OCI-M2 (cell line): ENCODE data around the gene ST3GAL4.

Source experiments
- DNase-seq: peaks from one replicate; lab custom pipeline; 2025; ENCODE audit not compliant: unreplicated experiment; lab: John Stamatoyannopoulos, UW

ST3GAL4 gene

GRCh38 chr11:126329644-126330211 is 25.8 kb upstream of the ST3GAL4 start:
- no peak for DNase-seq

- no peak for DNase-seq
Observed at GRCh38 chr11:126331286-126331685, 24.2 kb upstream of the ST3GAL4 start.

- no peak for DNase-seq
Observed at GRCh38 chr11:126332221-126332711, 23.2 kb upstream of the ST3GAL4 start.

GRCh38 chr11:126333142-126333541 is 22.3 kb upstream of the ST3GAL4 start:
- no peak for DNase-seq

- no peak for DNase-seq
Observed at GRCh38 chr11:126334659-126335462, 20.6 kb upstream of the ST3GAL4 start.

GRCh38 chr11:126335463-126335760 is 20.1 kb upstream of the ST3GAL4 start:
- DNase-seq = no peak

- no peak for DNase-seq
Observed at GRCh38 chr11:126336138-126336541, 19.3 kb upstream of the ST3GAL4 start.

GRCh38 chr11:126336671-126337101 is 18.8 kb upstream of the ST3GAL4 start:
- no peak for DNase-seq

GRCh38 chr11:126337126-126337473 is 18.4 kb upstream of the ST3GAL4 start:
- no peak for DNase-seq

GRCh38 chr11:126337474-126338241 is 17.8 kb upstream of the ST3GAL4 start:
- no peak for DNase-seq

- no peak for DNase-seq
Observed at GRCh38 chr11:126338346-126339055, 17.0 kb upstream of the ST3GAL4 start.

- no peak for DNase-seq
Observed at GRCh38 chr11:126339073-126339862, 16.2 kb upstream of the ST3GAL4 start.

- no peak for DNase-seq
Observed at GRCh38 chr11:126339863-126340434, 15.5 kb upstream of the ST3GAL4 start.

GRCh38 chr11:126340960-126341606 is 14.4 kb upstream of the ST3GAL4 start:
- no peak for DNase-seq

- DNase-seq = no peak
Observed at GRCh38 chr11:126341760-126342161, 13.7 kb upstream of the ST3GAL4 start.

- DNase-seq = no peak
Observed at GRCh38 chr11:126343051-126343450, 12.4 kb upstream of the ST3GAL4 start.

- DNase-seq = no peak
Observed at GRCh38 chr11:126344141-126345080, 11.1 kb upstream of the ST3GAL4 start.

- DNase-seq = no peak
Observed at GRCh38 chr11:126345283-126345682, 10.2 kb upstream of the ST3GAL4 start.
